Endodermal cell (in vitro differentiated cells): ENCODE results near the gene NDUFS6. TPM values are rescaled to one million over a fixed set of nuclear protein-coding genes. Genes with fewer than 3 reads are reported as not detected.

ENCODE experiments used
- DNase-seq: peaks from one replicate; pipeline ENCODE4 v3.0.0-alpha.2; 2017
- H3K27ac ChIP-seq: 2 replicates; pipeline ENCODE4 v1.5.1; 2013; ENCODE audit warnings: mild to moderate bottlenecking, low read depth, low read length, moderate library complexity
- H3K27me3 ChIP-seq: 2 replicates; pipeline ENCODE4 v1.6.1; 2013; ENCODE audit warnings: mild to moderate bottlenecking, low read length, moderate library complexity; ENCODE audit not compliant: insufficient read depth, control insufficient read depth, poor library complexity, severe bottlenecking
- H3K36me3 ChIP-seq: 2 replicates; pipeline ENCODE4 v1.7.0; 2013; ENCODE audit warnings: mild to moderate bottlenecking, low read length, moderate library complexity; ENCODE audit not compliant: control insufficient read depth, insufficient read depth
- H3K4me1 ChIP-seq: one replicate; pipeline ENCODE4 v1.7.0; 2013; ENCODE audit warnings: low read length; ENCODE audit not compliant: control insufficient read depth, insufficient read depth
- H3K4me3 ChIP-seq: 2 replicates; pipeline ENCODE4 v1.5.1; 2013; ENCODE audit warnings: mild to moderate bottlenecking, low read length, moderate library complexity
- H3K9ac ChIP-seq: 2 replicates; pipeline ENCODE4 v1.6.1; 2013; ENCODE audit warnings: mild to moderate bottlenecking, low read length, moderate library complexity; ENCODE audit not compliant: poor library complexity, severe bottlenecking; ENCODE audit errors: extremely low read depth
- H3K9me3 ChIP-seq: 2 replicates; pipeline ENCODE4 v1.6.1; 2013; ENCODE audit warnings: mild to moderate bottlenecking, low read length, moderate library complexity; ENCODE audit not compliant: control insufficient read depth
- H3K27ac Mint-ChIP-seq: 2 replicates; pipeline ENCODE4 v1.8.0; 2020; ENCODE audit warnings: mixed read lengths
- H3K27me3 Mint-ChIP-seq: 2 replicates; pipeline ENCODE4 v1.8.0; 2021; ENCODE audit warnings: mild to moderate bottlenecking, mixed read lengths; ENCODE audit not compliant: insufficient read depth
- H3K36me3 Mint-ChIP-seq: 2 replicates; pipeline ENCODE4 v1.8.0; 2020; ENCODE audit warnings: low read depth, mixed read lengths
- H3K4me1 Mint-ChIP-seq: 2 replicates; pipeline ENCODE4 v1.8.0; 2020; ENCODE audit warnings: mixed read lengths
- H3K4me3 Mint-ChIP-seq: 2 replicates; pipeline ENCODE4 v1.8.0; 2020; ENCODE audit warnings: mild to moderate bottlenecking, moderate library complexity, mixed read lengths
- H3K9me3 Mint-ChIP-seq: 2 replicates; pipeline ENCODE4 v1.8.0; 2020; ENCODE audit warnings: mild to moderate bottlenecking, mixed read lengths
- CTCF ChIP-seq: fragments of 200-600 bp; sonication (generic); conservative IDR thresholded peaks from 2 replicates; pipeline ENCODE4 v1.5.0; 2021; ENCODE audit warnings: antibody characterized with exemption, mild to moderate bottlenecking
- WGBS, 2 experiments: methylation state at CpG; one replicate each; pipeline versions ENCODE4 v1.1.5 to v1.1.7; 2013; ENCODE audit warnings: missing lambda C conversion rate in 2 of 2, mixed read lengths in 1 of 2; ENCODE audit not compliant: insufficient coverage in 1 of 2, insufficient read length in 1 of 2; 5-methylcytosine and 5-hydroxymethylcytosine counted together
- total RNA-seq, 2 donors: library from RNA; stranded (reverse); fragmentation: NEBNext Ultra II Directional in 1 of 2; extraction: Animal tissue kit (Norgen Biotek cat#: 25700) in 1 of 2; gene quantifications; 2 replicates in 1 of 2; 3 replicates in 1 of 2; pipeline ENCODE4 v1.2.1, GENCODE V29; 2021

Gene NDUFS6
- total RNA-seq, 2 donors from 2014 or later = 47.9 to 65.2 TPM

DNA sequence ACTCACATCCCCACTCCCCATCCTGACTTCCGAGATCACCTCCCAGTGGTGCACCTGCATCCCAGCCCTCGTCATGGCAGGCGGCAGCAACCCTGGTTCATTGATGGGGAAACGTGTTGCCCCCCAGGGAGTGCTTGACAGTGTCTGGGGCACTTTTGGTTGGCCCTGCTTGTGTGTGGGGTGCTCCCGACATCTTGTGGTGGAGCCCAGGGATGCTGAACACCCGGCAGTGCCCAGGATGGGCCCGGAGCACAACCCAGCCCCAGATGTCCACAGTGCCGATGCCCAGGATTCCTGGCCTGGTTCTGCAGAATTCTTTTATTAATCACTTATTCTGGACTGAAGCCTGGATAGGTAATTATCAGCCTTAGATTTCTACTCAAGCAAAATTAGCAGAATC lies 5.3 kb upstream of the NDUFS6 start:
- TF ChIP-seq CTCF = no peak
- peaks cover 20% of the 10 kb centered on the region for H3K36me3 ChIP-seq
- H3K27me3 Mint-ChIP-seq = no peaks in the 10 kb centered on the region
- H3K27ac Mint-ChIP-seq = no peak overlapping the region
- H3K4me1 Mint-ChIP-seq = peaks cover 6% of the 10 kb centered on the region
- no peak overlapping the region for H3K4me3 ChIP-seq
- WGBS, 2 experiments = 89 to 93% methylated on average over 7 to 8 of the region's 8 CpGs
- no peak overlapping the region for H3K9ac ChIP-seq
- DNase-seq = no peak
- no peaks in the 10 kb centered on the region for H3K27me3 ChIP-seq
- H3K36me3 Mint-ChIP-seq = peaks cover 19% of the 10 kb centered on the region
- no peak overlapping the region for H3K4me3 Mint-ChIP-seq
- no peaks in the 10 kb centered on the region for H3K4me1 ChIP-seq
- H3K9me3 ChIP-seq = no peaks in the 10 kb centered on the region
- H3K9me3 Mint-ChIP-seq = no peaks in the 10 kb centered on the region
- H3K27ac ChIP-seq = no peak overlapping the region

DNA sequence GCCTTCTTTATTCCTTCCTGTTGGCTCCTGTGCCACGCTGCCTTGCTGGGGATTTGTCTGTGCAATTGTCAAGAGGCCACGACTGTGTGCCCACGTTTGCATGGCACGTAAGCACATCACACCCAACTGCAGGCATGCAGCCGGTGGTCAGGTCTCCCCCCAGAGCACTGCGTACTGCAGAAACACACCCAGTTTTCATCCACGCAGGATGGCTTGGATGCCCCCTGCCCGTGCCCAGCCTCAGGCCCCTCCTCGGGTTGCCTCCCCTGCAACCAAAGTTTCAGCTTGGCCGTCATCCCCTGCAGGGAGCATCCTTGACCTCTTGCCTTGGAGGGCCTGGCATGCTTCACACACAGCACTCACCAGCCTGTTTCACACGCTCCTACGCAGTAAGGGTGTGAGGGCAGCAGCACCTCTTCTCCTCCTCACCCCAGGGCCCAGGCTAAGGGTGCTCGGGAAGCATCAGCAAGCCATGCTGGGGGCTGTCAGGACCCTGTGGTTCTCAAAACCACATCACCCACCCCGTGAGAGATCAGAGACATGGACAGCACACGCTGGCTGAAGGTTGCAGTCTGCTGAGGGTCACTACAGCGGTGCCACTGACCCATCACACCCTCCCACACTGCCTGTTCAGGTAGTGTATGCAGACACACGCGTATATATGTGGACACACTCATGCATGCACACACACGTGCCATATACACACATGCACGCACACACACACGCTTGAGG lies 4.7 kb upstream of the NDUFS6 start:
- Histone ChIP-seq H3K9ac (no peak overlapping the region), H3K27me3 (no peaks in the 10 kb centered on the region), H3K27ac (no peak overlapping the region), H3K4me3 (no peak overlapping the region), H3K4me1 (no peaks in the 10 kb centered on the region), H3K36me3 (peaks cover 20% of the 10 kb centered on the region), H3K9me3 (no peaks in the 10 kb centered on the region)
- 82 to 83% methylated on average over 17 to 21 of the region's 21 CpGs for WGBS, 2 experiments
- TF ChIP-seq CTCF = no peak
- Mint-ChIP-seq H3K27ac (no peak overlapping the region), H3K4me1 (peaks cover 6% of the 10 kb centered on the region), H3K36me3 (peaks cover 19% of the 10 kb centered on the region), H3K27me3 (no peaks in the 10 kb centered on the region), H3K9me3 (no peaks in the 10 kb centered on the region), H3K4me3 (no peak overlapping the region)
- no peak for DNase-seq

GRCh38 chr5:1797103-1797800 lies 4.0 kb upstream of the NDUFS6 start:
- peaks cover 19% of the 10 kb centered on the region for H3K36me3 Mint-ChIP-seq
- TF ChIP-seq CTCF = no peak

More at GRCh38 chr5:1797103-1797800, 4.0 kb upstream of the NDUFS6 start:
- Histone ChIP-seq H3K4me3 (no peak overlapping the region), H3K27me3 (no peaks in the 10 kb centered on the region), H3K4me1 (no peaks in the 10 kb centered on the region), H3K27ac (no peak overlapping the region), H3K9me3 (no peaks in the 10 kb centered on the region), H3K9ac (no peak overlapping the region), H3K36me3 (peaks cover 20% of the 10 kb centered on the region)
- WGBS, 2 experiments = 95 to 98% methylated on average over 12 to 18 of the region's 18 CpGs
- H3K9me3 Mint-ChIP-seq = no peaks in the 10 kb centered on the region
- H3K4me3 Mint-ChIP-seq = peak overlapping the region; percentile 78
- H3K27me3 Mint-ChIP-seq = no peaks in the 10 kb centered on the region
- H3K4me1 Mint-ChIP-seq = peaks cover 9% of the 10 kb centered on the region
- H3K27ac Mint-ChIP-seq = no peak overlapping the region
- DNase-seq = no peak
